Loucy (cell line): ENCODE measurements around the gene MAD1L1.

Source experiments
- EZH2phosphoT487 ChIP-seq: fragments of 200-600 bp; IDR thresholded peaks from 2 replicates; pipeline ENCODE4 v1.6.1; 2018; ENCODE audit warnings: antibody characterized with exemption, mild to moderate bottlenecking, moderate library complexity, borderline replicate concordance
- TF ChIP-seq, protein P1 (sequence below): fragments of 200-600 bp; sonication (generic); conservative IDR thresholded peaks from 2 replicates; pipeline ENCODE4 v1.5.1; 2014; ENCODE audit warnings: mild to moderate bottlenecking, antibody characterized with exemption, low read length

DNA sequence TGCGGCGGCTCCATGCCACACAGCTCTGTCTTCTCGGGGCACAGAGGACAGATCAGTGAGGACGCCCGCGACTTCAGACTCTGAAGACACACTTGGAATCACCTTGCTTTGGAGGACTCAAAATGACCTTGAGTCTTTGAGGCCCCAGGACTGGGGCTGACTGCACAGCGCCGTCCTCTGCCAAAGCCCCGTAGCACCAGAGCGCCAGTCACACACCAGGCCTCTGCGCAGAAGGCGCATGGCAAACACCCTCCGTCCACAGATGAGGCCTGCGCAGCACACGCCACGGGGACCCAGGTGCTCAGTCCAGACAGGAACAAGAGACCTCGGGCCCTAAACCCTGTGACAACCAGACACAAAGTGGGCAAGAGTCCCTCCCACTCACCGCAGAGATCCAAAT is 134.7 kb downstream of the MAD1L1 start:
- TF ChIP-seq, protein P1, sequence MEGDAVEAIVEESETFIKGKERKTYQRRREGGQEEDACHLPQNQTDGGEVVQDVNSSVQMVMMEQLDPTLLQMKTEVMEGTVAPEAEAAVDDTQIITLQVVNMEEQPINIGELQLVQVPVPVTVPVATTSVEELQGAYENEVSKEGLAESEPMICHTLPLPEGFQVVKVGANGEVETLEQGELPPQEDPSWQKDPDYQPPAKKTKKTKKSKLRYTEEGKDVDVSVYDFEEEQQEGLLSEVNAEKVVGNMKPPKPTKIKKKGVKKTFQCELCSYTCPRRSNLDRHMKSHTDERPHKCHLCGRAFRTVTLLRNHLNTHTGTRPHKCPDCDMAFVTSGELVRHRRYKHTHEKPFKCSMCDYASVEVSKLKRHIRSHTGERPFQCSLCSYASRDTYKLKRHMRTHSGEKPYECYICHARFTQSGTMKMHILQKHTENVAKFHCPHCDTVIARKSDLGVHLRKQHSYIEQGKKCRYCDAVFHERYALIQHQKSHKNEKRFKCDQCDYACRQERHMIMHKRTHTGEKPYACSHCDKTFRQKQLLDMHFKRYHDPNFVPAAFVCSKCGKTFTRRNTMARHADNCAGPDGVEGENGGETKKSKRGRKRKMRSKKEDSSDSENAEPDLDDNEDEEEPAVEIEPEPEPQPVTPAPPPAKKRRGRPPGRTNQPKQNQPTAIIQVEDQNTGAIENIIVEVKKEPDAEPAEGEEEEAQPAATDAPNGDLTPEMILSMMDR, result no peak
- TF ChIP-seq EZH2phosphoT487, result no peak
